ENCODE measurements around the gene LRGUK.

- no peak for TF ChIP-seq POLR2A (IDR thresholded peaks at IDR 0.05)
- TF ChIP-seq CTCF (IDR thresholded peaks at IDR 0.05), result no peak
- no peak for TF ChIP-seq POLR2AphosphoS5 (IDR thresholded peaks at IDR 0.05)
- TF ChIP-seq EP300 (IDR thresholded peaks at IDR 0.05; ENCODE audit: low read depth), result no peak
Observed at GRCh38 chr7:134312717-134313116, 185.6 kb downstream of the LRGUK start.

Data from transverse colon (tissue), 4 donors.